Gastrocnemius medialis (tissue), 4 donors: ENCODE measurements around the gene SIRPA. TPM values are rescaled to one million over a fixed set of nuclear protein-coding genes. Genes with fewer than 3 reads are reported as not detected.

Source experiments
- ATAC-seq, 2 donors: fragments of 150-250 bp; one replicate each; pipeline ENCODE4 v1.9.1; 2016
- DNase-seq, 2 donors: peaks; one replicate each; pipeline ENCODE4 v3.0.0-alpha.2; 2019
- H3K27ac ChIP-seq, 4 donors: fragments of 200-600 bp; sonication (generic); 1 replicate in 1 of 4; 2 replicates in 3 of 4; pipeline ENCODE4 v1.5.1; 2016 to 2018; ENCODE audit warnings: mild to moderate bottlenecking in 2 of 4, moderate library complexity in 1 of 4
- H3K27me3 ChIP-seq, 3 donors: fragments of 200-600 bp; sonication (generic) in 2 of 3; 1 replicate in 1 of 3; 2 replicates in 2 of 3; pipeline versions ENCODE4 v1.5.1 to v1.6.0; 2016 to 2019; ENCODE audit warnings: mild to moderate bottlenecking in 1 of 3, moderate library complexity in 1 of 3
- H3K36me3 ChIP-seq, 2 donors: fragments of 200-600 bp; sonication (generic) in 1 of 2; one replicate each; pipeline ENCODE4 v1.5.1; 2017 to 2018
- H3K4me1 ChIP-seq, 2 donors: fragments of 200-600 bp; sonication (generic) in 1 of 2; one replicate each; pipeline ENCODE4 v1.5.1; 2016 to 2017; ENCODE audit warnings: mild to moderate bottlenecking in 2 of 2
- H3K4me3 ChIP-seq, 4 donors: fragments of 200-600 bp; sonication (generic) in 3 of 4; 1 replicate in 1 of 4; 2 replicates in 3 of 4; pipeline ENCODE4 v1.5.1; 2016 to 2019; ENCODE audit warnings: mild to moderate bottlenecking in 2 of 4
- H3K9me3 ChIP-seq, 3 donors: fragments of 200-600 bp; sonication (generic) in 2 of 3; 1 replicate in 1 of 3; 2 replicates in 2 of 3; pipeline ENCODE4 v1.5.1; 2016 to 2019
- CTCF ChIP-seq, 5 experiments: fragments of 450-650 bp in 3 of 5; fragments of 200-600 bp in 2 of 5; sonication (generic) in 2 of 5; IDR thresholded peaks in 4 of 5; conservative IDR thresholded peaks in 1 of 5; 1 replicate in 4 of 5; 2 replicates in 1 of 5; pipeline ENCODE4 v1.5.1; 2016 to 2019; ENCODE audit warnings: antibody characterized with exemption in 5 of 5, mild to moderate bottlenecking in 3 of 5, moderate library complexity in 3 of 5
- POLR2A ChIP-seq, 2 donors: fragments of 450-650 bp; IDR thresholded peaks; one replicate each; pipeline ENCODE4 v1.6.1; 2017; ENCODE audit warnings: antibody characterized with exemption in 2 of 2, mild to moderate bottlenecking in 2 of 2, moderate library complexity in 2 of 2
- in situ Hi-C, 4 donors: fragments of 200-750 bp; cut with MboI; loops; one replicate each; pipeline versions ENCODE4 v1.15.0 to v1.8.0; 2017; ENCODE audit warnings: low sequenced_read_pairs in 4 of 4
- intact Hi-C: fragments of 100-400 bp; cut with DNase I; formaldehyde crosslinking; loops from one replicate; pipeline ENCODE4 v1.15.1; 2023; ENCODE audit warnings: low total_unique reads
- total RNA-seq, 4 donors: library from RNA; depleted of rRNA; stranded (reverse); fragments of >200 nt; gene quantifications; one replicate each; pipeline versions ENCODE4 v1.1.0 to v1.2.3, GENCODE V29; 2016

SIRPA gene
- total RNA-seq, 4 donors from 2014 or later: 14.6 to 62.0 (median 20.6) TPM

DNA sequence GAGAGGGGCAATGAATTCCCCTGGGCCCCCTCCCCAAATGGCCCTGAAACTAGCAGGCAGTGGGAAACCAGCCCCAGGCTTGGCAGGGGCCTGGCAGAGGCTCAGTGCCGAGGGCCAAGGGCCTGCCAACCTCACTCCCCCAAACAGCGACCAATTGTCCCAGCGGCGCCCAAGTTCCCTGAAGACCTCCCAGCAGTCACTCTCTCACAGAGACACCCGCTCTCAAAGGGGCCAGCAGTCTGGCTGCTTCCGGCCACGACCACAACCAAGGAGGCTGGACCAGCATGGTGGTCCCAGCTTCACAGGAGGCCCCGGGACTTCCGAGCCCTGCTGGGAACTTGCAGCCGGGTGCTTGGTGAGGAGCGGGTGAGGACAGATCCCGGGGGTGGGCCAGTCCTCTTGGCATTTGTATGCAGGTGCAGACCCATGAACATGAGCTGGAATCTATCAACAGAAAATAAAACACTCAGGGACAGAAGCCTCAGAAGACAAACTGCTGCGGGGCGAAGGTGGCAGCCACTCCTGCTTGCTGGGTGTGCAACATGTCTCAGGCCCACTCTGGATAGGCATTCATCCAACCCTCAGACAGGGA, 17.5 kb upstream of the SIRPA start:
- H3K4me1 ChIP-seq: peaks cover 10 to 18% of the 10 kb centered on the region in 2 donors
- H3K27me3 ChIP-seq: no peaks in the 10 kb centered on the region
- in situ Hi-C loops: no loop called here
- DNase-seq (no peak), ATAC-seq (no peak)
- H3K36me3 ChIP-seq: no peaks in the 10 kb centered on the region
- TF ChIP-seq POLR2A (IDR thresholded peaks at IDR 0.05): no peak
- TF ChIP-seq CTCF (IDR thresholded peaks at IDR 0.05 in 4 of 5, conservative IDR thresholded peaks at IDR 0.05 in 1 of 5): no peak
- intact Hi-C loops: no loop called here
- no peak overlapping the region for H3K4me3 ChIP-seq
- no peak overlapping the region for H3K27ac ChIP-seq
- H3K9me3 ChIP-seq: no peaks in the 10 kb centered on the region

- peaks cover 10 to 18% of the 10 kb centered on the region in 2 donors for H3K4me1 ChIP-seq
- H3K36me3 ChIP-seq: no peaks in the 10 kb centered on the region
- ATAC-seq (no peak), DNase-seq (no peak)
- in situ Hi-C loops: no loop called here
- no peak overlapping the region for H3K27ac ChIP-seq
- no peak overlapping the region for H3K4me3 ChIP-seq
- intact Hi-C loops: no loop called here
- H3K9me3 ChIP-seq: no peaks in the 10 kb centered on the region
- H3K27me3 ChIP-seq: no peaks in the 10 kb centered on the region
- no peak for TF ChIP-seq CTCF (IDR thresholded peaks at IDR 0.05 in 4 of 5, conservative IDR thresholded peaks at IDR 0.05 in 1 of 5)
- TF ChIP-seq POLR2A (IDR thresholded peaks at IDR 0.05): no peak
These were observed 15.8 kb upstream of the SIRPA start for GRCh38 chr20:1879369-1879768.

- H3K4me3 ChIP-seq: no peak overlapping the region
- no peaks in the 10 kb centered on the region for H3K9me3 ChIP-seq
- in situ Hi-C loops: no loop called here
- DNase-seq (no peak), ATAC-seq (no peak)
- no peaks in the 10 kb centered on the region for H3K36me3 ChIP-seq
- no peak overlapping the region for H3K27ac ChIP-seq
- intact Hi-C loops: no loop called here
- H3K4me1 ChIP-seq: peaks cover 10 to 18% of the 10 kb centered on the region in 2 donors
- TF ChIP-seq POLR2A (IDR thresholded peaks at IDR 0.05): no peak
- no peak for TF ChIP-seq CTCF (IDR thresholded peaks at IDR 0.05 in 4 of 5, conservative IDR thresholded peaks at IDR 0.05 in 1 of 5)
- no peaks in the 10 kb centered on the region for H3K27me3 ChIP-seq
These were observed 15.3 kb upstream of the SIRPA start for GRCh38 chr20:1879934-1880333.

- Histone ChIP-seq H3K36me3 (no peaks in the 10 kb centered on the region), H3K9me3 (no peaks in the 10 kb centered on the region), H3K4me3 (no peak overlapping the region), H3K27me3 (no peaks in the 10 kb centered on the region), H3K27ac (no peak overlapping the region), H3K4me1 (peaks cover 10 to 18% of the 10 kb centered on the region in 2 donors)
- TF ChIP-seq CTCF (IDR thresholded peaks at IDR 0.05 in 4 of 5, conservative IDR thresholded peaks at IDR 0.05 in 1 of 5): no peak
- TF ChIP-seq POLR2A (IDR thresholded peaks at IDR 0.05): no peak
- intact Hi-C loops (loop anchor here (1.0 kb wide), 1 partner anchor 77 kb away; no protein-coding TSS in a partner anchor), in situ Hi-C loops (no loop called here)
- no peak for DNase-seq
- no peak for ATAC-seq
These were observed 14.5 kb upstream of the SIRPA start for GRCh38 chr20:1880529-1881239.
